ENCODE data around the gene PRSS53. TPM values are rescaled to one million over a fixed set of nuclear protein-coding genes. Genes with fewer than 3 reads are reported as not detected.
A peak's percentile ranks its signal among the peaks of the same experiment; 100 is the strongest.

The PRSS53 gene
- total RNA-seq, 3 donors from 2014 or later = 1.1 to 2.7 (median 1.3) TPM

GRCh38 chr16:31134091-31134571, 45.4 kb upstream of the PRSS53 start:
- intact Hi-C loops (cut with DNase I, micrococcal nuclease) = no loop called here
- TF ChIP-seq, protein P1, sequence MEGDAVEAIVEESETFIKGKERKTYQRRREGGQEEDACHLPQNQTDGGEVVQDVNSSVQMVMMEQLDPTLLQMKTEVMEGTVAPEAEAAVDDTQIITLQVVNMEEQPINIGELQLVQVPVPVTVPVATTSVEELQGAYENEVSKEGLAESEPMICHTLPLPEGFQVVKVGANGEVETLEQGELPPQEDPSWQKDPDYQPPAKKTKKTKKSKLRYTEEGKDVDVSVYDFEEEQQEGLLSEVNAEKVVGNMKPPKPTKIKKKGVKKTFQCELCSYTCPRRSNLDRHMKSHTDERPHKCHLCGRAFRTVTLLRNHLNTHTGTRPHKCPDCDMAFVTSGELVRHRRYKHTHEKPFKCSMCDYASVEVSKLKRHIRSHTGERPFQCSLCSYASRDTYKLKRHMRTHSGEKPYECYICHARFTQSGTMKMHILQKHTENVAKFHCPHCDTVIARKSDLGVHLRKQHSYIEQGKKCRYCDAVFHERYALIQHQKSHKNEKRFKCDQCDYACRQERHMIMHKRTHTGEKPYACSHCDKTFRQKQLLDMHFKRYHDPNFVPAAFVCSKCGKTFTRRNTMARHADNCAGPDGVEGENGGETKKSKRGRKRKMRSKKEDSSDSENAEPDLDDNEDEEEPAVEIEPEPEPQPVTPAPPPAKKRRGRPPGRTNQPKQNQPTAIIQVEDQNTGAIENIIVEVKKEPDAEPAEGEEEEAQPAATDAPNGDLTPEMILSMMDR (IDR thresholded peaks at IDR 0.05) = no peak
- no peaks in the 10 kb centered on the region for H3K9me3 ChIP-seq
- peaks cover 56% of the 10 kb centered on the region for H3K4me1 ChIP-seq (ENCODE audit: low read depth)
- H3K4me3 ChIP-seq = peak overlapping the region; percentile 46
- DNase-seq = peak in 1 of 3 donors; percentile 46
- ATAC-seq = no peak
- no peaks in the 10 kb centered on the region for H3K36me3 ChIP-seq (ENCODE audit: low read depth)

- Histone ChIP-seq H3K9me3 (no peaks in the 10 kb centered on the region), H3K4me3 (no peak overlapping the region), H3K36me3 (ENCODE audit: low read depth) (no peaks in the 10 kb centered on the region), H3K4me1 (ENCODE audit: low read depth) (peaks cover 61% of the 10 kb centered on the region)
- TF ChIP-seq, protein P1 (IDR thresholded peaks at IDR 0.05) = no peak
- DNase-seq (no peak), ATAC-seq (no peak)
- intact Hi-C loops (cut with DNase I, micrococcal nuclease) = no loop called here
Measured at GRCh38 chr16:31133046-31133501, 44.3 kb upstream of the PRSS53 start.

- H3K36me3 ChIP-seq (ENCODE audit: low read depth) = no peaks in the 10 kb centered on the region
- TF ChIP-seq, protein P1 (IDR thresholded peaks at IDR 0.05) = no peak
- H3K4me1 ChIP-seq (ENCODE audit: low read depth) = peaks cover 67% of the 10 kb centered on the region
- H3K9me3 ChIP-seq = no peaks in the 10 kb centered on the region
- intact Hi-C loops (cut with DNase I, micrococcal nuclease) = no loop called here
- ATAC-seq = no peak
- peak in 1 of 3 donors; percentile 58 for DNase-seq
- no peak overlapping the region for H3K4me3 ChIP-seq
Measured at GRCh38 chr16:31132303-31132979, 43.7 kb upstream of the PRSS53 start.

GRCh38 chr16:31131841-31132271, 43.1 kb upstream of the PRSS53 start:
- peak; percentile 82 to 84 (median 83) for DNase-seq
- Histone ChIP-seq H3K4me3 (no peak overlapping the region), H3K36me3 (ENCODE audit: low read depth) (no peaks in the 10 kb centered on the region), H3K4me1 (ENCODE audit: low read depth) (peaks cover 71% of the 10 kb centered on the region), H3K9me3 (no peaks in the 10 kb centered on the region)
- intact Hi-C loops (cut with DNase I, micrococcal nuclease) = no loop called here
- peak; percentile 60 for ATAC-seq
- TF ChIP-seq, protein P1 (IDR thresholded peaks at IDR 0.05) = no peak

DNA sequence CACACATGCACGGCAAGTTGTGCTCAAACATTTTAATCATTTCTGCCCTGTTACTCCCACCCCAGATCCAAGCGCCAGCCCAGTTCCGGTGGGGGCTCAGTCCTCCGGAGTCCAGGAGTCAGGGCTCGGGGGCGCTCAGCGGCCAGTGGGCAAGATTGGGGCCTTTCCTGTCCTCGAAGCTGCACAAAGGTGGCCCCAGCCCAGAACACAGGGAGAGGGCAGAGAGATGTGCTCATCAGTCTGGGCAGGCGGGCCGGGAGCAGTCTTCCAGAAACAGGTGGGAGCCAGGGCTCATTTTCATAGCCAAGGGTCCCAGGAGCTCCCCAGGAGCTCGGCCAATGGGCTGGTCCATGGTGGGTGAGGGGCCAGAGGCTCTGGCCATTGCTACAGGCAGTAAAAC, 42.7 kb upstream of the PRSS53 start:
- no peak overlapping the region for H3K4me3 ChIP-seq

More for the DNA sequence above, 42.7 kb upstream of the PRSS53 start:
- Histone ChIP-seq H3K9me3 (no peaks in the 10 kb centered on the region), H3K36me3 (ENCODE audit: low read depth) (no peaks in the 10 kb centered on the region), H3K4me1 (ENCODE audit: low read depth) (peaks cover 67% of the 10 kb centered on the region)
- TF ChIP-seq, protein P1 (IDR thresholded peaks at IDR 0.05) = no peak
- ATAC-seq = no peak
- DNase-seq = peak in 1 of 3 donors; percentile 59
- intact Hi-C loops (cut with DNase I, micrococcal nuclease) = no loop called here

All from mucosa of descending colon (tissue), 3 donors.